K562 (cell line): ENCODE data around the gene TBC1D2. TPM values are rescaled to one million over a fixed set of nuclear protein-coding genes. Genes with fewer than 3 reads are reported as not detected.

Source experiments
- ATAC-seq: fragments of 200-7000 bp; cut with Tn5 transposase; 3 replicates; pipeline ENCODE4 v1.9.1; 2020; ENCODE audit warnings: moderate library complexity
- BruUV-seq: library from RNA; stranded (reverse); fragments of 400-500 nt; replicated peaks from 2 replicates; lab custom pipeline; 2021; lab: Mats Ljungman, UMichigan
- CTCF ChIA-PET: fragments of 300-600 bp; formaldehyde crosslinking; extraction: SDS; loops from one replicate; lab custom pipeline; 2021; ENCODE audit warnings: low intra/inter-chr PET ratio; lab: Yijun Ruan, JAX
- POLR2A ChIA-PET: fragments of 300-600, 350-650 bp; sonication (Branson Sonifier 250); formaldehyde crosslinking; extraction: SDS; loops from one replicate; lab custom pipeline; 2021; ENCODE audit warnings: antibody characterized with exemption, inconsistent platforms; lab: Yijun Ruan, JAX
- DNase-seq, 4 experiments: peaks; one replicate each; pipeline versions ENCODE4 v3.0.0 to v3.0.0-alpha.2; 2011 to 2018; ENCODE audit warnings: low spot score in 3 of 4, mixed read lengths in 3 of 4; ENCODE audit errors: extremely low read depth in 1 of 4
- FAIRE-seq: peaks from 2 replicates; lab custom pipeline; 2011; peaks lifted over from hg19 to GRCh38; lab: Jason Lieb, UNC
- H2AFZ ChIP-seq: 2 replicates; pipeline ENCODE4 v1.6.0; 2011; ENCODE audit warnings: low read depth, low read length, control low read depth, inconsistent platforms
- H3K27ac ChIP-seq: fragments of 200-600 bp; 3 replicates; pipeline ENCODE4 v1.8.0; 2011; ENCODE audit warnings: low read depth, mild to moderate bottlenecking, control low read depth, inconsistent platforms, low read length, moderate library complexity, mixed read lengths; ENCODE audit errors: extremely low read depth
- H3K27me3 ChIP-seq, 2 experiments: fragments of 300-600 bp in 1 of 2; 2 replicates in 1 of 2; 3 replicates in 1 of 2; pipeline versions ENCODE4 v1.6.0 to v1.8.0; 2011; ENCODE audit warnings: inconsistent platforms in 2 of 2, low read length in 2 of 2, mild to moderate bottlenecking in 1 of 2, mixed read lengths in 1 of 2, moderate library complexity in 1 of 2; ENCODE audit not compliant: control insufficient read depth in 2 of 2, insufficient read depth in 2 of 2
- H3K36me3 ChIP-seq: fragments of 300-600 bp; 3 replicates; pipeline ENCODE4 v1.8.0; 2011; ENCODE audit warnings: mild to moderate bottlenecking, low read length, inconsistent platforms; ENCODE audit not compliant: control insufficient read depth, insufficient read depth
- H3K4me1 ChIP-seq, 2 experiments: fragments of 200-600 bp in 1 of 2; replicated peaks in 1 of 2; 2 replicates in 1 of 2; 3 replicates in 1 of 2; pipeline versions ENCODE4 v1.5.1 to v1.8.0; 2011; ENCODE audit warnings: inconsistent platforms in 2 of 2, low read length in 2 of 2, mild to moderate bottlenecking in 1 of 2, mixed read lengths in 1 of 2, moderate library complexity in 1 of 2; ENCODE audit not compliant: control insufficient read depth in 2 of 2, insufficient read depth in 2 of 2
- H3K4me2 ChIP-seq: 2 replicates; pipeline ENCODE4 v1.6.1; 2011; ENCODE audit warnings: low read length, control low read depth, inconsistent platforms, mixed read lengths; ENCODE audit not compliant: insufficient read depth
- H3K4me3 ChIP-seq: fragments of 200-600 bp; sonication (generic), shearing (Covaris generic); 2 replicates; pipeline ENCODE4 v1.5.1; 2016; ENCODE audit warnings: control low read depth, inconsistent platforms
- H3K79me2 ChIP-seq: fragments of 200-600 bp; 3 replicates; pipeline ENCODE4 v1.8.0; 2011; ENCODE audit warnings: low read length, inconsistent platforms; ENCODE audit not compliant: control insufficient read depth, insufficient read depth
- H3K9ac ChIP-seq, 2 experiments: 2 replicates each; pipeline versions ENCODE4 v1.6.0 to v1.6.1; 2011; ENCODE audit warnings: low read depth in 2 of 2, low read length in 2 of 2, control low read depth in 1 of 2, inconsistent platforms in 1 of 2, mild to moderate bottlenecking in 1 of 2, mixed read lengths in 1 of 2; ENCODE audit not compliant: insufficient read depth in 1 of 2
- H3K9me1 ChIP-seq: one replicate; pipeline ENCODE4 v1.6.0; 2011; ENCODE audit warnings: inconsistent platforms, mild to moderate bottlenecking, low read length, moderate library complexity; ENCODE audit not compliant: control insufficient read depth, insufficient read depth
- H3K9me3 ChIP-seq: replicated peaks from 2 replicates; pipeline ENCODE4 v1.5.1; 2011; ENCODE audit warnings: low read depth, low read length, inconsistent platforms; ENCODE audit not compliant: control insufficient read depth, insufficient read depth
- H4K20me1 ChIP-seq: replicated peaks from 2 replicates; pipeline ENCODE4 v1.6.1; 2011; ENCODE audit warnings: low read length, inconsistent platforms, mixed read lengths; ENCODE audit not compliant: control insufficient read depth, insufficient read depth
- ARID4B ChIP-seq: sonication (generic); formaldehyde crosslinking; IDR thresholded peaks from 2 replicates; pipeline ENCODE4 v1.8.0; 2022; ENCODE audit warnings: mild to moderate bottlenecking, missing genetic modification reagents
- GATA2 ChIP-seq: sonication (generic); formaldehyde crosslinking; IDR thresholded peaks from 2 replicates; pipeline ENCODE4 v1.4.0; 2020; ENCODE audit warnings: mild to moderate bottlenecking, missing genetic modification reagents
- HBP1 ChIP-seq: fragments of 450-650 bp; formaldehyde crosslinking; IDR thresholded peaks from 2 replicates; pipeline ENCODE4 v1.4.0; 2022; ENCODE audit warnings: missing genetic modification characterization
- NFXL1 ChIP-seq: fragments of 450-650 bp; formaldehyde crosslinking; IDR thresholded peaks from 2 replicates; pipeline ENCODE4 v1.4.0; 2021; ENCODE audit warnings: mild to moderate bottlenecking
- POLR3A ChIP-seq: IDR thresholded peaks from 2 replicates; pipeline ENCODE4 v1.6.1; 2011; ENCODE audit warnings: borderline replicate concordance, mild to moderate bottlenecking, moderate library complexity; ENCODE audit not compliant: insufficient read length, insufficient read depth; ENCODE audit errors: extremely low read depth
- RBM17 ChIP-seq: fragments of 200-400 bp; formaldehyde crosslinking; IDR thresholded peaks from 2 replicates; pipeline ENCODE4 v1.6.1; 2017; ENCODE audit warnings: low read depth, mild to moderate bottlenecking, low read length, borderline replicate concordance
- SIN3A ChIP-seq, 2 experiments: fragments of 150-350 bp in 1 of 2; IDR thresholded peaks; 2 replicates each; pipeline ENCODE4 v1.6.1; 2011 to 2016; ENCODE audit warnings: borderline replicate concordance in 2 of 2, low read depth in 2 of 2, low read length in 2 of 2, mild to moderate bottlenecking in 2 of 2, moderate library complexity in 2 of 2; ENCODE audit not compliant: control insufficient read depth in 1 of 2
- STAT5A ChIP-seq: IDR thresholded peaks from 2 replicates; pipeline ENCODE4 v1.6.1; 2012; ENCODE audit warnings: low read length, inconsistent platforms, borderline replicate concordance
- ZBTB2 ChIP-seq: fragments of 450-650 bp; IDR thresholded peaks from 2 replicates; pipeline ENCODE4 v1.6.1; 2016; ENCODE audit warnings: antibody characterized with exemption
- ZNF57 ChIP-seq: fragments of 450-650 bp; formaldehyde crosslinking; IDR thresholded peaks from 2 replicates; pipeline ENCODE4 v1.4.0; 2020; ENCODE audit warnings: mild to moderate bottlenecking, moderate library complexity
- WGBS: fragments of 100-300 bp; shearing (Covaris generic); methylation state at CpG from one replicate; pipeline ENCODE4 v1.1.6; 2016; ENCODE audit warnings: low coverage, mixed read lengths; ENCODE audit not compliant: insufficient coverage; ENCODE audit errors: missing lambda C conversion rate; 5-methylcytosine and 5-hydroxymethylcytosine counted together
- in situ Hi-C: fragments of 300-500 bp; cut with MboI; formaldehyde crosslinking; loops from 4 replicates; pipeline ENCODE4 v1.15.0; 2018; ENCODE audit warnings: inconsistent platforms, mixed read lengths
- intact Hi-C: fragments of 100-400 bp; cut with micrococcal nuclease; formaldehyde crosslinking; loops from 2 replicates; pipeline ENCODE4 v1.14.2; 2022
- polyA plus RNA-seq, 8 experiments: library from polyadenylated mRNA; depleted of rRNA in 4 of 8; stranded (reverse) in 5 of 8; unstranded in 3 of 8; fragments of >200 nt; fragmentation: Nextera tagmentation in 2 of 8; fragmentation: Illumina TruSeq in 1 of 8; extraction: Ambion mirVana in 2 of 8; extraction: Trizol in 1 of 8; gene quantifications; 2 replicates each; pipeline versions ENCODE4 v1.2.1 to v1.2.3, GENCODE V29; 2011 to 2014; ENCODE audit warnings: inconsistent platforms in 1 of 8, missing spikeins in 1 of 8
- total RNA-seq, 7 experiments: library from RNA; depleted of rRNA in 6 of 7; stranded (reverse); fragments of >200 nt in 6 of 7; fragmentation: Illumina TruSeq in 2 of 7; extraction: Trizol in 2 of 7; gene quantifications; 2 replicates each; pipeline versions ENCODE4 v1.2.1 to v1.2.3, GENCODE V29; 2011 to 2021; ENCODE audit warnings: low replicate concordance in 1 of 7
- TF ChIP-seq, protein P1 (sequence below): sonication (generic); formaldehyde crosslinking; IDR thresholded peaks from 2 replicates; pipeline ENCODE4 v1.8.1; 2023; ENCODE audit warnings: mild to moderate bottlenecking, missing genetic modification reagents
- TF ChIP-seq, protein P2 (sequence below): sonication (generic); formaldehyde crosslinking; IDR thresholded peaks from 2 replicates; pipeline ENCODE4 v1.5.0; 2020; ENCODE audit warnings: missing genetic modification reagents

Gene TBC1D2
- total and polyA plus RNA-seq, 9 of the 15 experiments (the other 6 are each of a cell fraction or from before 2014, with no cell fraction given), result 0.10 to 7.0 (median 2.5) TPM

- ChIA-PET POLR2A (no interaction called here), CTCF (no interaction called here)
- Histone ChIP-seq H3K4me3 (no peak overlapping the region), H3K36me3 (peaks cover 42% of the 10 kb centered on the region), H4K20me1 (peaks cover 12% of the 10 kb centered on the region; the same call in 1 of the 2 replicates), H3K27ac (no peak overlapping the region), H3K4me2 (no peak overlapping the region), H2AFZ (no peak overlapping the region), H3K9me1 (peaks cover 3% of the 10 kb centered on the region), H3K27me3 (no peaks in the 10 kb centered on the region), H3K9me3 (no peaks in the 10 kb centered on the region), H3K4me1 (peaks cover 7% of the 10 kb centered on the region in 2 experiments; a peak in 4 of 5 replicates), H3K79me2 (peaks cover 10% of the 10 kb centered on the region; the same call in 2 of the 3 replicates), H3K9ac (no peak overlapping the region)
- FAIRE-seq (no peak), DNase-seq (no peak), ATAC-seq (no peak)
- intact Hi-C loops (no loop called here), in situ Hi-C loops (no loop called here)
- no TSS peak for BruUV-seq
- WGBS, result 70% methylated on average over 2 of the region's 2 CpGs
- TF ChIP-seq, protein P1, sequence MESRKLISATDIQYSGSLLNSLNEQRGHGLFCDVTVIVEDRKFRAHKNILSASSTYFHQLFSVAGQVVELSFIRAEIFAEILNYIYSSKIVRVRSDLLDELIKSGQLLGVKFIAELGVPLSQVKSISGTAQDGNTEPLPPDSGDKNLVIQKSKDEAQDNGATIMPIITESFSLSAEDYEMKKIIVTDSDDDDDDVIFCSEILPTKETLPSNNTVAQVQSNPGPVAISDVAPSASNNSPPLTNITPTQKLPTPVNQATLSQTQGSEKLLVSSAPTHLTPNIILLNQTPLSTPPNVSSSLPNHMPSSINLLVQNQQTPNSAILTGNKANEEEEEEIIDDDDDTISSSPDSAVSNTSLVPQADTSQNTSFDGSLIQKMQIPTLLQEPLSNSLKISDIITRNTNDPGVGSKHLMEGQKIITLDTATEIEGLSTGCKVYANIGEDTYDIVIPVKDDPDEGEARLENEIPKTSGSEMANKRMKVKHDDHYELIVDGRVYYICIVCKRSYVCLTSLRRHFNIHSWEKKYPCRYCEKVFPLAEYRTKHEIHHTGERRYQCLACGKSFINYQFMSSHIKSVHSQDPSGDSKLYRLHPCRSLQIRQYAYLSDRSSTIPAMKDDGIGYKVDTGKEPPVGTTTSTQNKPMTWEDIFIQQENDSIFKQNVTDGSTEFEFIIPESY (CRISPR knock-in tag), result no peak
- TF ChIP-seq ZNF57 (CRISPR knock-in tag) (no peak), SIN3A (IDR thresholded peaks at IDR 0.05; ENCODE audit: borderline replicate concordance in 2 of 2, control insufficient read depth in 1 of 2, low read depth in 2 of 2, low read length in 2 of 2) (no peak), HBP1 (CRISPR knock-in tag) (no peak), ZBTB2 (no peak), GATA2 (CRISPR knock-in tag) (no peak), ARID4B (CRISPR knock-in tag) (no peak), STAT5A (no peak), POLR3A (no peak), NFXL1 (CRISPR knock-in tag) (no peak), RBM17 (no peak)
- TF ChIP-seq, protein P2, sequence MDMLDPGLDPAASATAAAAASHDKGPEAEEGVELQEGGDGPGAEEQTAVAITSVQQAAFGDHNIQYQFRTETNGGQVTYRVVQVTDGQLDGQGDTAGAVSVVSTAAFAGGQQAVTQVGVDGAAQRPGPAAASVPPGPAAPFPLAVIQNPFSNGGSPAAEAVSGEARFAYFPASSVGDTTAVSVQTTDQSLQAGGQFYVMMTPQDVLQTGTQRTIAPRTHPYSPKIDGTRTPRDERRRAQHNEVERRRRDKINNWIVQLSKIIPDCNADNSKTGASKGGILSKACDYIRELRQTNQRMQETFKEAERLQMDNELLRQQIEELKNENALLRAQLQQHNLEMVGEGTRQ (CRISPR knock-in tag), result no peak
These were observed 100.8 kb downstream of the TBC1D2 start for GRCh38 chr9:98154678-98155077.
